Keratinocyte (primary cell): Measurements from ENCODE around the gene PAMR1. TPM values are rescaled to one million over a fixed set of nuclear protein-coding genes. Genes with fewer than 3 reads are reported as not detected.
"Not testable (repeated sequence)": the region's sequence is repeated elsewhere in the genome, so short reads cannot be mapped to it uniquely, and the experiment has no call there.

ENCODE experiments used
- DNase-seq: peaks from one replicate; pipeline ENCODE4 v3.0.0-alpha.2; 2011; ENCODE audit warnings: low read depth, missing footprints, low spot score
- FAIRE-seq: peaks from 2 replicates; lab custom pipeline; 2011; peaks lifted over from hg19 to GRCh38; lab: Jason Lieb, UNC
- H2AFZ ChIP-seq: 2 replicates; pipeline ENCODE4 v1.6.0; 2012; ENCODE audit warnings: low read length, control low read depth, inconsistent platforms; ENCODE audit not compliant: control insufficient read depth
- H3K27ac ChIP-seq: 2 replicates; pipeline ENCODE4 v1.5.1; 2011; ENCODE audit warnings: low read length; ENCODE audit not compliant: control insufficient read depth, insufficient read depth
- H3K27me3 ChIP-seq: 3 replicates; pipeline ENCODE4 v1.6.0; 2011; ENCODE audit warnings: low read length; ENCODE audit not compliant: control insufficient read depth, insufficient read depth; ENCODE audit errors: extremely low read depth
- H3K36me3 ChIP-seq, 2 experiments: 2 replicates in 1 of 2; 3 replicates in 1 of 2; pipeline ENCODE4 v1.5.1; 2011; ENCODE audit warnings: low read length in 2 of 2, mild to moderate bottlenecking in 1 of 2; ENCODE audit not compliant: control insufficient read depth in 2 of 2, insufficient read depth in 2 of 2; ENCODE audit errors: extremely low read depth in 1 of 2
- H3K4me1 ChIP-seq: 3 replicates; pipeline ENCODE4 v1.5.1; 2011; ENCODE audit warnings: low read length; ENCODE audit not compliant: control insufficient read depth, insufficient read depth; ENCODE audit errors: extremely low read depth
- H3K4me2 ChIP-seq: 3 replicates; pipeline ENCODE4 v1.6.0; 2011; ENCODE audit warnings: low read depth, low read length; ENCODE audit not compliant: control insufficient read depth, insufficient read depth; ENCODE audit errors: extremely low read depth
- H3K4me3 ChIP-seq, 3 experiments: fragments of 200-600 bp in 1 of 3; sonication (generic) in 1 of 3; 2 replicates in 2 of 3; 3 replicates in 1 of 3; pipeline ENCODE4 v1.5.1; 2011 to 2016; ENCODE audit warnings: low read length in 3 of 3, mild to moderate bottlenecking in 3 of 3, control low read depth in 2 of 3, inconsistent platforms in 1 of 3, low read depth in 1 of 3, mixed read lengths in 1 of 3, mixed run types in 1 of 3, moderate library complexity in 1 of 3; ENCODE audit not compliant: control insufficient read depth in 2 of 3, insufficient read depth in 2 of 3; ENCODE audit errors: extremely low read depth in 1 of 3
- H3K79me2 ChIP-seq: 2 replicates; pipeline ENCODE4 v1.6.0; 2012; ENCODE audit warnings: low read length; ENCODE audit not compliant: control insufficient read depth, insufficient read depth
- H3K9ac ChIP-seq: 3 replicates; pipeline ENCODE4 v1.6.0; 2011; ENCODE audit warnings: low read length; ENCODE audit not compliant: control insufficient read depth, insufficient read depth; ENCODE audit errors: extremely low read depth
- H3K9me1 ChIP-seq: 3 replicates; pipeline ENCODE4 v1.6.0; 2011; ENCODE audit warnings: low read length; ENCODE audit not compliant: control insufficient read depth, insufficient read depth; ENCODE audit errors: extremely low read depth
- H3K9me3 ChIP-seq: 2 replicates; pipeline ENCODE4 v1.5.1; 2012; ENCODE audit warnings: low read depth, low read length; ENCODE audit not compliant: control insufficient read depth
- H4K20me1 ChIP-seq: 3 replicates; pipeline ENCODE4 v1.6.0; 2011; ENCODE audit warnings: low read length; ENCODE audit not compliant: control insufficient read depth, insufficient read depth; ENCODE audit errors: extremely low read depth
- CTCF ChIP-seq, 3 experiments: IDR thresholded peaks in 1 of 3; conservative IDR thresholded peaks in 1 of 3; optimal IDR thresholded peaks in 1 of 3; 2 replicates in 2 of 3; 3 replicates in 1 of 3; pipeline versions ENCODE3 to v1.5.1; 2011; ENCODE audit warnings: low read length in 3 of 3, mild to moderate bottlenecking in 3 of 3, moderate library complexity in 2 of 3, control low read depth in 1 of 3, inconsistent platforms in 1 of 3; ENCODE audit not compliant: insufficient read depth in 2 of 3; ENCODE audit errors: extremely low read depth in 1 of 3
- EZH2 ChIP-seq: IDR thresholded peaks from one replicate; pipeline ENCODE4 v1.6.1; 2012; ENCODE audit warnings: inconsistent platforms, mild to moderate bottlenecking, low read length, moderate library complexity
- dilution Hi-C: fragments of 300-500 bp; cut with MboI; formaldehyde crosslinking; loops from one replicate; pipeline ENCODE4 v1.7.0; 2020; ENCODE audit warnings: low sequenced_read_pairs; ENCODE audit not compliant: extremely low pct_ligation_motif_present
- polyA plus RNA-seq, 5 experiments: library from polyadenylated mRNA; depleted of rRNA in 3 of 5; stranded (reverse) in 3 of 5; stranded (forward) in 1 of 5; unstranded in 1 of 5; fragments of >200 nt; gene quantifications; 1 replicate in 1 of 5; 2 replicates in 3 of 5; 3 replicates in 1 of 5; pipeline versions ENCODE4 v1.2.1 to v1.2.3, GENCODE V29; 2011 to 2012; ENCODE audit warnings: missing spikeins in 2 of 5, low read depth in 1 of 5, low replicate concordance in 1 of 5

The PAMR1 gene
- polyA plus RNA-seq, 1 donor (not counting 4 experiments of a cell fraction or from before 2014, with no cell fraction given): 4.1 TPM

GRCh38 chr11:35524780-35525179 is 636 bp downstream of the PAMR1 start:
- Histone ChIP-seq H4K20me1 (no peaks in the 10 kb centered on the region), H3K4me1 (peaks cover 37% of the 10 kb centered on the region), H3K27ac (peak overlapping the region; percentile 15), H3K9me3 (no peaks in the 10 kb centered on the region), H3K79me2 (no peaks in the 10 kb centered on the region), H3K36me3 (no peaks in the 10 kb centered on the region), H3K4me3 (peak overlapping the region; percentile 14 to 61 (median 52)), H2AFZ (peak overlapping the region; percentile 41), H3K9me1 (no peaks in the 10 kb centered on the region), H3K4me2 (peak overlapping the region; percentile 48), H3K9ac (peak overlapping the region; percentile 57), H3K27me3 (no peaks in the 10 kb centered on the region)
- FAIRE-seq: peak; percentile 87
- dilution Hi-C loops: no loop called here
- DNase-seq: no peak
- no peak for TF ChIP-seq EZH2

GRCh38 chr11:35523861-35524260 is 1.6 kb downstream of the PAMR1 start:
- FAIRE-seq (no peak), DNase-seq (no peak)
- H3K9me3 ChIP-seq: no peaks in the 10 kb centered on the region
- no peak overlapping the region for H2AFZ ChIP-seq
- H3K4me1 ChIP-seq: peaks cover 33% of the 10 kb centered on the region
- H3K79me2 ChIP-seq: no peaks in the 10 kb centered on the region
- no peak overlapping the region for H3K27ac ChIP-seq
- no peak overlapping the region for H3K9ac ChIP-seq
- H4K20me1 ChIP-seq: no peaks in the 10 kb centered on the region
- H3K9me1 ChIP-seq: no peaks in the 10 kb centered on the region
- dilution Hi-C loops: no loop called here
- TF ChIP-seq CTCF (optimal IDR thresholded peaks at IDR 0.05 in 1 of 3, IDR thresholded peaks at IDR 0.05 in 1 of 3, conservative IDR thresholded peaks at IDR 0.05 in 1 of 3; ENCODE audit: extremely low read depth in 1 of 3, insufficient read depth in 2 of 3, low read length in 3 of 3): no peak
- no peak for TF ChIP-seq EZH2
- no peaks in the 10 kb centered on the region for H3K36me3 ChIP-seq
- H3K27me3 ChIP-seq: no peaks in the 10 kb centered on the region
- peak overlapping the region; percentile 48 for H3K4me2 ChIP-seq
- no peak overlapping the region for H3K4me3 ChIP-seq

DNA sequence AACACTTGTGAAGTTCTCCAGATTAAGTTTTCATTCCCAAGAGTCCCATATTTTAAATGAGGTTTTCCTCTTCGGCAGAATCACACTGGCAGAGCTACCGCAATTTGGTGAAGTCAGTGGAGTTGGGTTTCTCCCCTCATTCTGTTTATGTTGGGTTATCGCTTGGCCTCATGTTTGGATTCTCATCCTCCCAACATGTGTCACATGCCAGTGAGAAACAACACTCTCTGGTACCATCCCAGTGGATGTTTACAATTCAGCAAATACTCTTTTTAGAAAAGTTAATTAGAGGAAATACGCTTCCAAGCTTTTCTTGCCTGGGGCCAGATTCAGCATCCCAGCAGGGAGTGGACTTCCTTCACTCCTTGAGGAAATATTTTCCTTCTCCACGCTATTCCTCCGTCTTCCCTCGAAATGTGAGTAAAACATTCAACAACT is 2.1 kb downstream of the PAMR1 start:
- Histone ChIP-seq H3K36me3 (no peaks in the 10 kb centered on the region), H3K9me1 (no peaks in the 10 kb centered on the region), H4K20me1 (no peaks in the 10 kb centered on the region), H3K4me2 (peak overlapping the region; percentile 48), H3K4me3 (no peak overlapping the region), H3K79me2 (no peaks in the 10 kb centered on the region), H2AFZ (no peak overlapping the region), H3K9me3 (no peaks in the 10 kb centered on the region), H3K9ac (no peak overlapping the region), H3K4me1 (peaks cover 33% of the 10 kb centered on the region), H3K27ac (no peak overlapping the region), H3K27me3 (no peaks in the 10 kb centered on the region)
- TF ChIP-seq EZH2 (no peak), CTCF (optimal IDR thresholded peaks at IDR 0.05 in 1 of 3, IDR thresholded peaks at IDR 0.05 in 1 of 3, conservative IDR thresholded peaks at IDR 0.05 in 1 of 3; ENCODE audit: extremely low read depth in 1 of 3, insufficient read depth in 2 of 3, low read length in 3 of 3) (no peak)
- FAIRE-seq: no peak
- DNase-seq: no peak
- dilution Hi-C loops: no loop called here

DNA sequence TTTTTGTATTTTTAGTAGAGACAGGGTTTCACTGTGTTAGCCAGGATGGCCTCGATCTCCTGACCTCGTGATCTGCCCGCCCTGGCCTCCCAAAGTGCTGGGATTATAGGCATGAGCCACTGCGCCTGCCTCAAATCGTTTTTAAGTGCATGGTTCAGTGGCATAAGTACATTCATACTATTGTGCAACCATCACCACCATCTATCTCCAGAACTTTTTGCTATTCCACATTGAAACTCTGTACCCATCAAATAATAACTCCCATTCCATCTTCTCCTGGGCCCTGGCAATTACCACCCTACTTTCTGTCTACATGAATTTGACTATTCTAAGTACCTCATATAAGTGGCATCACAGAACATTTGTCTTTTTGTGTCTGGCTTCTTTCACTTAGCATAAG is 3.3 kb downstream of the PAMR1 start:
- H3K4me3 ChIP-seq, H3K9ac ChIP-seq, dilution Hi-C loops, FAIRE-seq, H3K4me2 ChIP-seq, H3K9me1 ChIP-seq, H3K9me3 ChIP-seq, H2AFZ ChIP-seq, H3K79me2 ChIP-seq, H3K27ac ChIP-seq, H3K36me3 ChIP-seq, DNase-seq, H4K20me1 ChIP-seq, H3K27me3 ChIP-seq: not testable (repeated sequence)
- peaks cover 33% of the 10 kb centered on the region for H3K4me1 ChIP-seq
